ENCODE data around the gene NAV2.

Gene NAV2

DNA sequence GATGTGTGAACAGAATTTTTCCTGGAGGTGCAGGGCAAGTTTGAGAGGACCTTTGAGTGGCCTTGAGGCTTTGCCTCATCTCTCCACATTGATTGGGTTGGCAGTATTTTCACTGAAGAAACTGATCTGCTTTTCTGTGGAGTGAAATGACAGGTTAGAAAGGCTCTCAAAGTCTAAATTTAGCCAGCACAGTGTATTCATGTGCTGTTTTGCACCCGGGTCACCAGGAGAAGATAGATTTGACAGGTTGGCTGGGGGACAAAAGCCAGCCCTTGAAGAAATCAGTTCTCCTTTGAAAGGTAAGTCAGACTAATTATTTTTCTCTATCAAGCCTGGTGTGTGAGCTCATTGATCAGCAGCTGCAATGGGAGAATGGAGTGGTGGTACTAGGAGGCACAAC, 294.7 kb downstream of the NAV2 start:
- H3K4me1 ChIP-seq (ENCODE audit: control insufficient read depth in 1 of 2, insufficient read depth in 1 of 2, low read depth in 1 of 2, low read length in 1 of 2), result no peaks in the 10 kb centered on the region
- TF ChIP-seq, protein P1, sequence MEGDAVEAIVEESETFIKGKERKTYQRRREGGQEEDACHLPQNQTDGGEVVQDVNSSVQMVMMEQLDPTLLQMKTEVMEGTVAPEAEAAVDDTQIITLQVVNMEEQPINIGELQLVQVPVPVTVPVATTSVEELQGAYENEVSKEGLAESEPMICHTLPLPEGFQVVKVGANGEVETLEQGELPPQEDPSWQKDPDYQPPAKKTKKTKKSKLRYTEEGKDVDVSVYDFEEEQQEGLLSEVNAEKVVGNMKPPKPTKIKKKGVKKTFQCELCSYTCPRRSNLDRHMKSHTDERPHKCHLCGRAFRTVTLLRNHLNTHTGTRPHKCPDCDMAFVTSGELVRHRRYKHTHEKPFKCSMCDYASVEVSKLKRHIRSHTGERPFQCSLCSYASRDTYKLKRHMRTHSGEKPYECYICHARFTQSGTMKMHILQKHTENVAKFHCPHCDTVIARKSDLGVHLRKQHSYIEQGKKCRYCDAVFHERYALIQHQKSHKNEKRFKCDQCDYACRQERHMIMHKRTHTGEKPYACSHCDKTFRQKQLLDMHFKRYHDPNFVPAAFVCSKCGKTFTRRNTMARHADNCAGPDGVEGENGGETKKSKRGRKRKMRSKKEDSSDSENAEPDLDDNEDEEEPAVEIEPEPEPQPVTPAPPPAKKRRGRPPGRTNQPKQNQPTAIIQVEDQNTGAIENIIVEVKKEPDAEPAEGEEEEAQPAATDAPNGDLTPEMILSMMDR (IDR thresholded peaks at IDR 0.05), result no peak
- peaks cover 14% of the 10 kb centered on the region for H3K36me3 ChIP-seq

DNA sequence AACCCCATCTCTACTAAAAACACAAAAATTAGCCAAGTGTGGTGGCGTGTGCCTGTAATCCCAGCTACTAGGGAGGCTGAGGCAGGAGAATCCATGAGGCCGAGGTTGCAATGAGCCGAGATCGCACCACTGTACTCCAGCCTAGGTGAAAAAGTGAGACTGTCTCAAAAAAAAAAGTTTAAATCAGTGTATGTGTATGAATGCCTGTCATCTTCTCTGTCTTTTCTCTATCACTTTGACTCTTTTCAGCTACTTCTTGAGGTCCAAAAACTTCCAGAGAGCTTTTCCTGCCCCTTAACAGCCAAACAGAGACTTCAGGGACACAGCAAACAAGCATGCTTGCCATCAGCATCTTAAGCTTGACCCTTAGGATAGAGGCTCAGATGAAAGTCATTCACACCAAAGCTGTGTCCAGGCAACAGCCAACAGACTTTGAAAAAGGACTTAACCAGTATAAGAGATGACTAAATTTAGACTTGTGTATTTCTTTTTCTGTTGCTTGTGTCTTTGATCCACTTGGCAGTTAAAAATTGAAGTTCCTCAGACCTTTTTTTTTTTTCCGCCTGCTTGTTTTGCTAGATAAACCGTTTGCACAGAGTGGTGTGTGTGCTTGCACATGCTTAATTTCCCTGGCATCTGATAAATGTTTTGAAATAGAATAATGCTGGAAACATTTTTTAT, 295.7 kb downstream of the NAV2 start:
- Histone ChIP-seq H3K27ac (no peak overlapping the region), H3K4me1 (ENCODE audit: control insufficient read depth in 1 of 2, insufficient read depth in 1 of 2, low read depth in 1 of 2, low read length in 1 of 2) (no peaks in the 10 kb centered on the region), H3K27me3 (peaks cover under 1% of the 10 kb centered on the region), H3K36me3 (peaks cover 14% of the 10 kb centered on the region), H3K4me3 (ENCODE audit: low read depth in 1 of 2, low read length in 1 of 2) (no peak overlapping the region), H3K9me3 (no peaks in the 10 kb centered on the region)
- TF ChIP-seq, protein P1 (IDR thresholded peaks at IDR 0.05), result no peak

More for the DNA sequence above, 294.7 kb downstream of the NAV2 start:
- no peak overlapping the region for H3K27ac ChIP-seq
- H3K9me3 ChIP-seq, result no peaks in the 10 kb centered on the region
- H3K4me3 ChIP-seq (ENCODE audit: low read depth in 1 of 2, low read length in 1 of 2), result no peak overlapping the region
- no peaks in the 10 kb centered on the region for H3K27me3 ChIP-seq

DNA sequence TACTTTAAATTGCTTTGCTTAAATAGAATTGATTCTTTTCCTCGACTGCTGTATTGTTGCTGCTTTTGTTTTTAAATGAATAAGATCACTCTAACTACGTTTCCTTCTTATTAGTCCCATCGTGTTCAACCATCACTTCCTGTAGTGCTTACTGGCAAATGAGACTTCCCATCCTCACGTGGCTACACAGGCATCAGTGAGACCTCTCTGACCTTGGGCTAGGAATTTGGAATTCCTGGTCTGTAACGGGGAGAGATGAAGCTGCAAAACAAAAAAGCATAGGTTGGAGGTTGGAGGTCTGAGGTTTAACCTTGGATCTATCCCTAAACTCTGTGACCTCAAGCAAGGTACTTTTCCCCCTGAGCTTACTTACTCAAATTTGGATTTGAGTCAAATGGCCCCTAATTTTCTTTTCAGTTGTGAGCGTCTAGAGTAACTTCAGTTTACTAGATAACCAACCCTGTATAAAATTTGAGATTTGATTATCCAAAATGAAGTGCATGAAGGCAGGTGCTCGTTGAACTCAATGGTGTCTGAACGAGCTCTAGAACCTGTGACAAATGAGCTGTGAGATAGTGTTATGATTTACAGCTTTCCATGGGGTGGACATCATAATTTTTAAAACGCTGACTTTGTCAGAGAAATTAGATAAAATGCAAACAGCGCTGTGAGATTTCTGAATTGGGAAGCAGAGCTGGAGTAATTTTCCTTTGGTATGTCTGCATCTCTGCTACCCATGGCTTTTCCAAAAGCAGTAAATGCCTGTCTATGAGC, 296.4 kb downstream of the NAV2 start:
- Histone ChIP-seq H3K27me3 (peaks cover 8% of the 10 kb centered on the region), H3K4me1 (ENCODE audit: control insufficient read depth in 1 of 2, insufficient read depth in 1 of 2, low read depth in 1 of 2, low read length in 1 of 2) (no peaks in the 10 kb centered on the region), H3K4me3 (ENCODE audit: low read depth in 1 of 2, low read length in 1 of 2) (no peak overlapping the region)

DNA sequence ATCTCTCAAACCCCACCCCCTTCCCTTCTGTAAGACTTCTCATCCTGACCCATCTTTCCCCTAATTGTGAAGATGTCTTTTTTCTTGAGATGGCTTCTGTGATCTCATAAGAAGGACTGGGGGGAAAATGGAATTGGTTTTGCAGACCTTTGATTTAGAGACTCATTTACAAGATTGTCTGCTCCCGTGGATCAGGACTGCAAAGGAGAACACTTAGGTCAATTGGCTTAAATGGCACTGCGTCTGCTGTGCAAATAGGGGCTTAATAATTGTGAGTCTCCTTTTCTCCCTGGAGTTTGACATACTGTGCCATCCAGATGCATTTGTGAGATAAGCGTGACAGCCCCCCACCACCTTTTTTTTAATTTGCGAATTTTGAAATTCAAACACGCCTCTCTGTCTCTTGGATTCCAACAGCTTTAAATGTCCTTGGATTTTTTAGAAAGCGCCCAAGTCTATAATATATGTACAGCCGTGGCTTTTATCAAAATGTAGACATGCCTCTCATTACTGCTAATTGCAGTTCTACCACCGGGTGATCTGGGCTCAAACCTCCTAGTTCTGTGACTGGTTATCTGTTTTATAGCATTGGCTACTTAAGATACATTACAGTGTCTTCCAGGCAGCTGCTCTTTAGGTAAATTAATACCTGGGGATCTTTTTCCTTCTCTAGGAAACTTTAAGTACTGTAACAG, 297.7 kb downstream of the NAV2 start:
- Histone ChIP-seq H3K27ac (no peak overlapping the region), H3K4me3 (ENCODE audit: low read depth in 1 of 2, low read length in 1 of 2) (no peak overlapping the region), H3K27me3 (peaks cover 12% of the 10 kb centered on the region), H3K9me3 (no peaks in the 10 kb centered on the region), H3K4me1 (ENCODE audit: control insufficient read depth in 1 of 2, insufficient read depth in 1 of 2, low read depth in 1 of 2, low read length in 1 of 2) (no peaks in the 10 kb centered on the region), H3K36me3 (peaks cover 6% of the 10 kb centered on the region)
- TF ChIP-seq, protein P1 (IDR thresholded peaks at IDR 0.05), result no peak

More for the DNA sequence above, 296.4 kb downstream of the NAV2 start:
- Histone ChIP-seq H3K36me3 (peaks cover 12% of the 10 kb centered on the region), H3K27ac (no peak overlapping the region), H3K9me3 (no peaks in the 10 kb centered on the region)
- TF ChIP-seq, protein P1 (IDR thresholded peaks at IDR 0.05), result no peak

DNA sequence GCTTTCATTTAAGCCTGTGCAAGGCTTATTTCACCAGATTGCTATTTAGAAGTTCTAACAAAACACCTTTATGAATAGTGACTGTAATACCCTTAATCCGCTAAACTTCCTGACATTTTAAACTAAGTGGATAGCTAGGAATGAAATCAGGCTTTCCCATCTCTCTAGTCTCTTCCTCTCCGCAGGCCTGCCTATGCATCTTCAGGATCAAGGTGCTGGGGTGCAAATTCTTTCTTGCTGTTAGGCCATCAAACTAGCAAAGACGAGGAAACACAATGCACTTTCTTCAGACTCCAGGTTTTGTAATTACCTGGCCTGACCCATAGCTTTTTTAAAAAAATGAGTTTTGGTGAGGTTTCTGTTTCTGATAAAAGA, 298.2 kb downstream of the NAV2 start:
- Histone ChIP-seq H3K36me3 (peaks cover 6% of the 10 kb centered on the region), H3K4me1 (ENCODE audit: control insufficient read depth in 1 of 2, insufficient read depth in 1 of 2, low read depth in 1 of 2, low read length in 1 of 2) (no peaks in the 10 kb centered on the region), H3K4me3 (ENCODE audit: low read depth in 1 of 2, low read length in 1 of 2) (no peak overlapping the region), H3K27ac (no peak overlapping the region), H3K9me3 (no peaks in the 10 kb centered on the region), H3K27me3 (peaks cover 12% of the 10 kb centered on the region)
- TF ChIP-seq, protein P1 (IDR thresholded peaks at IDR 0.05), result no peak

All from neutrophil (primary cell).